ENCODE measurements around the gene WDR75. TPM values are rescaled to one million over a fixed set of nuclear protein-coding genes. Genes with fewer than 3 reads are reported as not detected.

The WDR75 gene
- total and polyA plus RNA-seq, 9 of the 15 experiments (the other 6 are each of a cell fraction or from before 2014, with no cell fraction given): 50.9 to 111 (median 76.4) TPM

DNA sequence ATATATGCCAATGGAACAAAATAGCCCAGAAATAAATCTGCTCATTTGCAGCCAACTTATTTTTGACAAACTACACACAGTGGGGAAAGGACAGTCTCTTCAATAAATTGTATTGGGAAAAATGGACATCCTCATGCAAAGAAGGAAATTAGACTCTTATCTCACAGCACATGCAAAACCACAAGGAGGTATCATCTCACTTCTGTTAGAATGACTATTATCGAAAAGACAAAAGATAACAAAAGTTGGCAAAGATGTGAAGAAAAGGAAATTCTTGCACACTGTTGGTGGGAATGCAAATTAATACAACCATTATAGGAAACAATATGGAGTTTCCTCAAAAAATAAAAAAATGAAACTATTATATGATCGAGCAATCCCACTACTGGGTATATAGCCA lies 16.3 kb upstream of the WDR75 start:
- intact Hi-C loops (cut with micrococcal nuclease) (no loop called here), in situ Hi-C loops (cut with MboI) (loop anchor here (25.0 kb wide), 1 partner anchor 1913 kb away; no protein-coding TSS in a partner anchor)
- no TSS peak for BruUV-seq (replicated peaks)
- H3K4me1 ChIP-seq (replicated peaks in 1 of 2; ENCODE audit: control insufficient read depth in 2 of 2, insufficient read depth in 2 of 2, low read length in 2 of 2): peaks cover 0 to 5% of the 10 kb centered on the region in 2 experiments; a peak in 2 of 5 replicates
- ChIA-PET POLR2A (no interaction called here), CTCF (ENCODE audit: low intra/inter-chr PET ratio) (no interaction called here)
- no peaks in the 10 kb centered on the region for H3K9me3 ChIP-seq (replicated peaks; ENCODE audit: control insufficient read depth, insufficient read depth, low read depth, low read length)
- H3K36me3 ChIP-seq (ENCODE audit: control insufficient read depth, insufficient read depth, low read length): no peaks in the 10 kb centered on the region
- ATAC-seq (no peak), FAIRE-seq (no peak), DNase-seq (ENCODE audit: extremely low read depth in 1 of 4, low spot score in 3 of 4) (no peak)
- no peak overlapping the region for H3K27ac ChIP-seq (ENCODE audit: extremely low read depth, low read depth, low read length)
- H4K20me1 ChIP-seq (replicated peaks; ENCODE audit: control insufficient read depth, insufficient read depth, low read length): no peaks in the 10 kb centered on the region
- H3K4me3 ChIP-seq: no peak overlapping the region
- H3K27me3 ChIP-seq (ENCODE audit: control insufficient read depth in 2 of 2, insufficient read depth in 2 of 2, low read length in 2 of 2): no peaks in the 10 kb centered on the region; a peak in 1 of 5 replicates
- 13% methylated on average over 2 of the region's 2 CpGs for WGBS (ENCODE audit: insufficient coverage, low coverage, missing lambda C conversion rate)
- H3K79me2 ChIP-seq (ENCODE audit: control insufficient read depth, insufficient read depth, low read length): no peaks in the 10 kb centered on the region
- H3K9me1 ChIP-seq (ENCODE audit: control insufficient read depth, insufficient read depth, low read length): no peaks in the 10 kb centered on the region
- no peak overlapping the region for H3K9ac ChIP-seq (ENCODE audit: insufficient read depth in 1 of 2, low read depth in 2 of 2, low read length in 2 of 2)
- no peak overlapping the region for H2AFZ ChIP-seq (ENCODE audit: low read depth, low read length)
- no peak overlapping the region for H3K4me2 ChIP-seq (ENCODE audit: insufficient read depth, low read length)
- TF ChIP-seq DPF2 (IDR thresholded peaks at IDR 0.05): no peak
- peak; percentile 41 for TF ChIP-seq TAL1 (IDR thresholded peaks at IDR 0.05)
- no peak for TF ChIP-seq MYNN (IDR thresholded peaks at IDR 0.05)
- TF ChIP-seq MYNN (CRISPR knock-in tag; IDR thresholded peaks at IDR 0.05): no peak
- no peak for TF ChIP-seq ETS2 (tag; IDR thresholded peaks at IDR 0.05; ENCODE audit: borderline replicate concordance, poor library complexity, severe bottlenecking)
- peak; percentile 38; the same call in 1 of the 2 replicates for TF ChIP-seq ESRRA (IDR thresholded peaks at IDR 0.05; ENCODE audit: borderline replicate concordance, low read depth)
- TF ChIP-seq TCF3 (CRISPR knock-in tag; IDR thresholded peaks at IDR 0.05): 0 out of 2 replicates have a peak, but pooled peaks have one; percentile 6
- peak; percentile 67 for TF ChIP-seq CBFA2T3 (IDR thresholded peaks at IDR 0.05)
- peak; percentile 61 for TF ChIP-seq ARID1B (IDR thresholded peaks at IDR 0.05)
- TF ChIP-seq, protein P1, sequence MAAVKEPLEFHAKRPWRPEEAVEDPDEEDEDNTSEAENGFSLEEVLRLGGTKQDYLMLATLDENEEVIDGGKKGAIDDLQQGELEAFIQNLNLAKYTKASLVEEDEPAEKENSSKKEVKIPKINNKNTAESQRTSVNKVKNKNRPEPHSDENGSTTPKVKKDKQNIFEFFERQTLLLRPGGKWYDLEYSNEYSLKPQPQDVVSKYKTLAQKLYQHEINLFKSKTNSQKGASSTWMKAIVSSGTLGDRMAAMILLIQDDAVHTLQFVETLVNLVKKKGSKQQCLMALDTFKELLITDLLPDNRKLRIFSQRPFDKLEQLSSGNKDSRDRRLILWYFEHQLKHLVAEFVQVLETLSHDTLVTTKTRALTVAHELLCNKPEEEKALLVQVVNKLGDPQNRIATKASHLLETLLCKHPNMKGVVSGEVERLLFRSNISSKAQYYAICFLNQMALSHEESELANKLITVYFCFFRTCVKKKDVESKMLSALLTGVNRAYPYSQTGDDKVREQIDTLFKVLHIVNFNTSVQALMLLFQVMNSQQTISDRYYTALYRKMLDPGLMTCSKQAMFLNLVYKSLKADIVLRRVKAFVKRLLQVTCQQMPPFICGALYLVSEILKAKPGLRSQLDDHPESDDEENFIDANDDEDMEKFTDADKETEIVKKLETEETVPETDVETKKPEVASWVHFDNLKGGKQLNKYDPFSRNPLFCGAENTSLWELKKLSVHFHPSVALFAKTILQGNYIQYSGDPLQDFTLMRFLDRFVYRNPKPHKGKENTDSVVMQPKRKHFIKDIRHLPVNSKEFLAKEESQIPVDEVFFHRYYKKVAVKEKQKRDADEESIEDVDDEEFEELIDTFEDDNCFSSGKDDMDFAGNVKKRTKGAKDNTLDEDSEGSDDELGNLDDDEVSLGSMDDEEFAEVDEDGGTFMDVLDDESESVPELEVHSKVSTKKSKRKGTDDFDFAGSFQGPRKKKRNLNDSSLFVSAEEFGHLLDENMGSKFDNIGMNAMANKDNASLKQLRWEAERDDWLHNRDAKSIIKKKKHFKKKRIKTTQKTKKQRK (IDR thresholded peaks at IDR 0.05; ENCODE audit: borderline replicate concordance, low read depth, low read length): no peak
- TF ChIP-seq CBFA2T2 (conservative IDR thresholded peaks at IDR 0.05): 0 out of 2 replicates have a peak, but pooled peaks have one; percentile 27
- TF ChIP-seq DACH1 (IDR thresholded peaks at IDR 0.05; ENCODE audit: partially characterized antibody): no peak
- no peak for TF ChIP-seq GTF2E2 (tag; IDR thresholded peaks at IDR 0.05)
- no peak for TF ChIP-seq RAD21 (CRISPR knock-in tag; conservative IDR thresholded peaks at IDR 0.05 in 1 of 2, IDR thresholded peaks at IDR 0.05 in 1 of 2)
- TF ChIP-seq, protein P2, sequence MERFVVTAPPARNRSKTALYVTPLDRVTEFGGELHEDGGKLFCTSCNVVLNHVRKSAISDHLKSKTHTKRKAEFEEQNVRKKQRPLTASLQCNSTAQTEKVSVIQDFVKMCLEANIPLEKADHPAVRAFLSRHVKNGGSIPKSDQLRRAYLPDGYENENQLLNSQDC (CRISPR knock-in tag; IDR thresholded peaks at IDR 0.05): no peak
- TF ChIP-seq TEAD4 (IDR thresholded peaks at IDR 0.05; ENCODE audit: low read length): peak; percentile 75
- no peak for TF ChIP-seq TEAD4 (CRISPR knock-in tag; IDR thresholded peaks at IDR 0.05; ENCODE audit: borderline replicate concordance)
- no peak for TF ChIP-seq ETV6 (IDR thresholded peaks at IDR 0.05; ENCODE audit: borderline replicate concordance in 1 of 2, low read depth in 2 of 2, low read length in 1 of 2)
- no peak for TF ChIP-seq ETV6 (CRISPR knock-in tag; IDR thresholded peaks at IDR 0.05; ENCODE audit: borderline replicate concordance)
- 0 out of 2 replicates have a peak, but pooled peaks have one; percentile 20 for TF ChIP-seq EP300 (IDR thresholded peaks at IDR 0.05; ENCODE audit: low read length)
- TF ChIP-seq, protein P3, sequence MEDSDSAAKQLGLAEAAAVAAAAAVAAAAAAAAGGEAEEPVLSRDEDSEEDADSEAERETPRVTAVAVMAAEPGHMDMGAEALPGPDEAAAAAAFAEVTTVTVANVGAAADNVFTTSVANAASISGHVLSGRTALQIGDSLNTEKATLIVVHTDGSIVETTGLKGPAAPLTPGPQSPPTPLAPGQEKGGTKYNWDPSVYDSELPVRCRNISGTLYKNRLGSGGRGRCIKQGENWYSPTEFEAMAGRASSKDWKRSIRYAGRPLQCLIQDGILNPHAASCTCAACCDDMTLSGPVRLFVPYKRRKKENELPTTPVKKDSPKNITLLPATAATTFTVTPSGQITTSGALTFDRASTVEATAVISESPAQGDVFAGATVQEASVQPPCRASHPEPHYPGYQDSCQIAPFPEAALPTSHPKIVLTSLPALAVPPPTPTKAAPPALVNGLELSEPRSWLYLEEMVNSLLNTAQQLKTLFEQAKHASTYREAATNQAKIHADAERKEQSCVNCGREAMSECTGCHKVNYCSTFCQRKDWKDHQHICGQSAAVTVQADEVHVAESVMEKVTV (CRISPR knock-in tag; IDR thresholded peaks at IDR 0.05): no peak
